CD4-positive, alpha-beta T cell treated with Interleukin-4 for 4 hours (primary cell): ENCODE results near the gene RIF1.
"Not testable (repeated sequence)": the region's sequence is repeated elsewhere in the genome, so short reads cannot be mapped to it uniquely, and the experiment has no call there.

Experiments used
- DNase-seq: peaks from one replicate; pipeline ENCODE4 v3.0.0-alpha.2; 2020

Gene RIF1

DNA sequence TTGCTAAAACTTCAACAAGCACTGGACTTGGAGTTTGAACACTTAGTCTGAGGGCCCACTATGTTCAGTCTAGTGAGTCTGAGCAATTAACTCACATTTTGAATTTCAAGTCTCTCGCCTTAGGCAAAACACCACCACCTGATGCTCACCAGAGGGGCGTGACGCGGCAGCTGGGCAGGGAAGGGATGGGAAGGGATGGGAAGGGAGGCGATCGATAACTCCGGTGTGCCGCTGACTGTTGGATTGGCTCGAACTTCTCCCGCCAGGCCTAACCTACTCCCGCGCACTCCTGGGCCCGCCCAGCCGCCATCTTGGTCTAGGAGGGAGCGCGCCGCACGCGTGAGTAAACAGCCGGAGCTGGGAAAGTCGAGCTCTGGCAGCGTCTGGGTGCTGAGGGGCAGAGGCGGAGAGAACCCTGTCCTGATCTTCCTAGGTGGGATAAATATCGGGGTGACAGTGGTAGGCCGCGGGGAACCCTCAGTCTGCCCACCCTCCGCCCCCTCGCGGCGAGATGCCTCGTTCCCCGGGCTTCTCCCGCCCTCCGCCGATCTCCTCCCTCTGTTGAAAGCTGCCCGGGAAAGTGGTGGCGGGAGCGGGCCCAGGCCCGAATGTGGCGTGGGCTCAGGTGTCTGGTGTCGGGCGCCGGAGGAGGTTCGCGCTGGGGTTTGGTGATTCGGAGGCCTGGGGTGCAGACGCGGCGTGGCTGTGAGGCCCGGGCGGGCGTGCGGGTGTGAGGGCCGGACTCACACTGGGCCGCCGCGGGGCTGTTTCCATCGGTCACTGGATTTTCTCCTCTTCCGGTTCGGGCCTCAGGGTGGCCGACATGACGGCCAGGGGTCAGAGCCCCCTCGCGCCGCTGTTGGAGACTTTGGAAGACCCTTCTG is at the start of gene RIF1:
Gene RIF1 (plus strand): TSS at position 302 of the 884 bp plus-strand sequence. CDS start 522 bp downstream, at position 824.
- DNase-seq = peak; percentile 69

DNA sequence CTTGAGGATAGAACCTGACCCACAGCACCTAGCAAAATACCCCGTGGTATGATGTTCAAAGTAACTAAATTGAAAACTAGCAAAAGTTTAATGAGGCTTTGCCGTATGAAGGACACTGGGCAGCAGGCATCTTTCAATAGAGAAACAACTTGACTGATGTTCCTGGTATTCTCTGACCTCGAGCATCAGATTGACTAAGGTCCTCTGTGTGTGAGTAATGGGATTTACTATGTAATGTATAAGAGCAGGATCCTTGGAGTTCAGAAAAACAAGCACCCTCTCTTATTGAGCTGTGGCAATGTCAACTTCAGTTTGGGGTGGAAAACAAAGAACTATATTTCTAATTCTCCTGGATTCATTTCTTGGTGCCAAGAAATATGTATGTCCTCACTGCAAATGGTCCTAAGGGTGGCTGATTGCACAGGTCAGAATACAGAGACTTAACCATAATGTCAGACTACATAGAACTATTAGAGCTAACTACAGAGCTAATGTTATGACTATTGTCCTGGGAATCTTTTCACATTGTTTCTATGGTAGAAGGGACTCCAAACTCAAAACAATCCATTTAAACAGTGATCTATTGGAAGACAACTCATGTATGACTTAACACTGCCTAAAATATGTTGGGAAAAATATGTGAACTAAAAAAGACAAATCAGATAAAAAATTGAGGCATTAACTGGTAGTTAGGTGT is 47.9 kb upstream of the RIF1 start:
- DNase-seq = no peak

DNA sequence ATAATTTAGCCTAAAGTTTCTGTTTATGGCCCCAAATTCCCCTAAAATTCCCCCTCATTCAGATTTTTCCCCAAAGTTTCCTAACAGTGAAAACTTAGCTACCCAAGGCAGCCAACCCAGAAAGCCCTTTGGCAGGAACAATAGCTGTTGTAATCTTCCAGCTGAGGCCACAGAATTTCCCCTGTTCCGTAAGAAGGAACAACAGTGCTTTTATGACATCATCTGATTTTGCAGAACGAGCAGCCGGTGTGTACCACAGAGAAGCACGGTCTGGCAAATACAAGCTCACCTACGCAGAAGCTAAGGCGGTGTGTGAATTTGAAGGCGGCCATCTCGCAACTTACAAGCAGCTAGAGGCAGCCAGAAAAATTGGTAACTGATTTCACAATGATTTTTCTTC is 46.0 kb upstream of the RIF1 start:
- no peak for DNase-seq

GRCh38 chr2:151367571-151367970 is 42.1 kb upstream of the RIF1 start:
- no peak for DNase-seq

DNA sequence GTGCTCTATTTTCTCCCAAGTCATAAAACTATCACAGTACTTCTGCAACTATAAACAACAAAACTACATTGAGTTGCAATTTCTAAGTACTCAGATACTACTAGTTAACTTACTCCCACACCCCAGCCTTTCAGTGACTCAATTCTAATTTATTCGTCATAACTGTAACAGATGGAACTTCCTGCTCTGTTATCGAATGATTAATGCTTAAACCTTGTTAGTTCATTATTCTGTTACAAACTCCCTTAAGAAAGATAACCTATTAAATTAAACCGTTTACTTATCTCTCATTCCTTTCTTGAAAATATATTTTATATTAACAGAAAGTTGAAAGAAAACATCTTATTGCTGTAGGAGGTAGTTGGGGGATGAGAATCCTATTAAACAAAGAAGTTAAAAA is 35.3 kb upstream of the RIF1 start:
- no peak for DNase-seq

GRCh38 chr2:151379169-151379568 is 30.5 kb upstream of the RIF1 start:
- DNase-seq = no peak

DNA sequence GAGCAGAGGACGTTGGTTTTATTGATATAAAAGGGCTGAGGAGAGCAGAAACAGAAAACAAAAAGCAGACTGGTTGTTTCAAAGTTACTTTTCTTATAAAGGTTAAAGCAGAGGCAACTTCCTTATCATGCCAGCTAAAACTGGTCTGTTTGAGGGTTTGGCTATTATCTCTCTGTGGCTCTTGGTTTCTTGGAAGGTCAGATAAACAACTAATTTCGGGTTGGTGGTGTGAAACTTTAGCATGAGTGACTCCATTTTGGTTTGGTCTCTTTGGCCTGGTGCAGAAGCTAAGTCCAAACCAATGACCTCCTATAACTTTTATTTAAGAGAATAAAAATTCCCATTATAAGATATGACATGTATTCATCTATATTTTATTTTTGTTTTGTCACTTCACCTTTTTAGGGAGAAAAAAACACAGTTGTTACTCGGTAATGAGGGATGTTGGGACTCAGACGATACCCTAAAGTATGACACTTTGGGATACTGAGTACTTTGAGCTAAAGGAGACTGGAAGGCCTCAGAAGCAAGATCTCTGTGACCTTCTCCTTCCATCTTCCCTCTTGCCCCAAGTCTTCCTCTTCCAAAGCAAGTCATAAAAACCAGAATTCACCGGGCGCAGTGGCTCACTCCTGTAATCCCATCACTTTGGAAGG is 29.0 kb upstream of the RIF1 start:
- no peak for DNase-seq

DNA sequence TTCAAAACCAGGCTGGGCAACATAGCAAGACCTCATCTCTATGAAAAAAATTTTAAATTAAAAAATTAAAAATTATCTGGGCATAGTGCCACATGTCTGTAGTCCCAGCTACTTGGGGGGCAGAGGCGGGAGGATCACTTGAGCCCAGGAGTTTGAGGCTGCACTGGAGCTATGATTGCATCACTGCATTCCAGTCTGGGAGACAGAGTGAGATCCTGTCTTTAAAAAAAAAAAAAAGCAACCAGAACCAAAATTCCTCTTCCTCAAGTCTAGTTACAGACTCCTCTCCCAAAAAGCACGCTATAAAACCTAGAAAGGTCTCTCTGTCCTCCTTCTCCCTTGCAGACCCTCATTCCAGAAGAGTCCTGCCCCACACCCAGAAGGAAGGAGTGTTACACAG is 28.4 kb upstream of the RIF1 start:
- no peak for DNase-seq

GRCh38 chr2:151388011-151388410 is 21.7 kb upstream of the RIF1 start:
- DNase-seq = no peak

- DNase-seq = no peak
Observed at GRCh38 chr2:151391436-151391835, 18.3 kb upstream of the RIF1 start.

DNA sequence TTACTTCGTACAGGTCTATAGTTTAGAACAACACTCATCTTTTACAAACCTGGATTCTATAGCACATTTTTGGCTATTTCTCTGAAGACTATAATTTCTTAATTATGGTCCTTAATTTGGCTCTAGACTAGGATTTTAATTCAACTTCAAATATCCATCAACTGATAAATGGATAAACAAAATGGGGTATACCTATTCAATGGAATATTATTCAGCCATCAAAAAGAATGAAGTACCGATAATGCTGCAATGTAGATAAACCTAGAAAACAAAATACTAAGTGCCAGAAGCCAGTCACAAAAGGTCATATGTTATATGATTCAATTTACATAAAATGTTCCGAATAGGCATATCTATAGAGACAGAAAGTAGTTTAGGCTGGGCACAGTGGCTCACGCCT is 15.2 kb upstream of the RIF1 start:
- no peak for DNase-seq

GRCh38 chr2:151395509-151396374 is 14.0 kb upstream of the RIF1 start:
- no peak for DNase-seq

DNA sequence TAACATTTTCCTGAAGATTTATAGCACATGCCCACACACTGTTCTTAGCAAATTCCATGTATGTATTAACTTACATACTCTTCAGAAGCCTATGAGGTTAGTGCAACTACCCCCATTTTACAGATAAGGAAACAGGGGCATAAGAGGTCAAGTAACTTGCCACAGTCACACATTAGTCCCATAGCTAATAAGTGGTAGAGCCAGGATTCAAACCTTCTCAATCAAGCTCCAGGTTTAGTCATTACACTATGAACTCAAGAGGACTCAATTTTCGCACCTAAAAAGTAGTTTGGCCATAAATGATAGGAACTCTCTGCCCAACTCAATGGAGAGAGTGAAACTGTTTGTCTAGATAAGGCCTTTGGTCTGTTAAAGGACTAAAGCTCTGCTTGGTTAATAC is 9.7 kb upstream of the RIF1 start:
- DNase-seq = no peak

DNA sequence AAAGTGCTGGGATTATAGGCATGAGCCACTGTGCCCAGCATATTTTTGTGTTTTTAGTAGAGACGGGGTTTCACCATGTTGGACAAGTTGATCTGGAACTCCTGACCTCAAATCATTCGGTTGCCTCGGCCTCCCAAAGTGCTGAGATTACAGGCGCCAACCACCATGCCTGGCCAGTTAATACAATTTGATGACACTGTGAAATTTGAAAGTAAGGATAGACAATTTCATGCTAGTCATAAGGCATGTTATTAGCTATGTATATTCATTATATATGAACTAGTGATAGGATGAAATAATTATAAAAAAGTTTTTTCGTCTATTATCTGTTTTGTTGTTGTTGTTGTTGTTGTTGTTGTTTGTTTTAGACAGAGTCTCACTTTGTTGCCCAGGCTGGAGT is 8.6 kb upstream of the RIF1 start:
- DNase-seq = no peak

- no peak for DNase-seq
Observed at GRCh38 chr2:151403914-151404313, 5.8 kb upstream of the RIF1 start.

- DNase-seq = no peak
Observed at GRCh38 chr2:151405376-151405775, 4.3 kb upstream of the RIF1 start.

GRCh38 chr2:151407281-151407680 is 2.4 kb upstream of the RIF1 start:
- no peak for DNase-seq

- no peak for DNase-seq
Observed at GRCh38 chr2:151408788-151409600, 708 bp upstream of the RIF1 start.

GRCh38 chr2:151410485-151410834 is 758 bp downstream of the RIF1 start:
- peak; percentile 39 for DNase-seq

DNA sequence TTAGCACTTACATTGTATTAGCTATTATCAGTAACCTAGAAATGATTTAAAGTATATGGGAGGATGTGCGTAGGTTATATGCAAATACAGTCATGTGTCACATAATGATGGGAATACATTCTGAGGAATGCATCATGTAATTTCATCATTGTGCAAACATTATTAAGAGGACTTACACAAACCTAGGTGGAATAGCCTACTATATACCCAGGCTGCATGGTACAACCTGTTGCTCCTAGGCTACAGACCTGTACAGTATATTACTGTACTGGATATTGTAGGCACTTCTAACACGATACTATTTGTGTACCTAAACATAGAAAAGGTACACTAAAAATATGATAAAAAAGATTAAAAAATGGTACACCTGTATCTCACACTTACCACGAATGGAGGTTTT is 7.9 kb downstream of the RIF1 start:
- no peak for DNase-seq

DNA sequence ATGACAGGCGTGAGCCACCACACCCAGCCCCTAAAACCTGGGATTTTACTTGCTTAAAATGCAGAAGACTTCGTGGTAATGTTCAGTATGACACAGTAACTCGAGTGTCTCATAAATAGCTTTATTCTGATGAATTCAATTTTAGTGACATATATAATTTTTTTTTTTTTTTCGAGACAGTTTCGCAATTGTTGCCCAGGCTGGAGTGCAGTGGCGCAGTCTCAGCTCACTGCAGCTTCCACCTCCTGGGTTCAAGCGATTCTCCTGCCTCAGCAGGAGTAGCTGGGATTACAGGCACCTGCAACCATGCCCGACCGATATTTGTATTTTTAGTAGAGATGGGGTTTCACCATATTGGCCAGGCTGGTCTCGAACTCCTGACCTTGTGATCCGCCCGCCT is 12.0 kb downstream of the RIF1 start:
- not testable (repeated sequence) for DNase-seq

DNA sequence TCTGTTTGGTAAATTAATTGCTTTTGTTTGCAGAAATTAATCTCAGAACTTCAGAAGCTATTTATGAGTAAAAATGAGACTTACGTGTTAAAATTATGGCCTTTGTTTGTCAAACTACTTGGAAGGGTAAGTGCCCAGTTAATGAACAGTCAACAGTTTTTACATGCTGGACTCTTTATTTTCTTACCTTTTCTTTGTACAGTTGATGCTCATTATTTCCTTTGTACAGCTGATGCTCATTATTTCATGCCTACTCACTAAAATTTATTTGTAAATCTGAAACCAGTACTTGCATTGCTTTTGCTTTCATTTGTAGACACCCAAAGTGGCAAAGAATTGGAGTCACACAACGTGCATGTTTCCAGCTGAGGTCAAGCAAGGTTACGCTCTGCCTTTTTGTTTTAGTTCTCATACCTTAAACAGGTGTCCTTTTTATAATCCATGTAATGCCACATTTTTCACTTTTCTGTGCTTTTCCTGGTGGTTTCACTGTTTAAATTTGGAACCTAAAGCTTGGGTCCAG is 13.3 kb downstream of the RIF1 start:
- DNase-seq = no peak
